Kidney tubule cell (primary cell): ENCODE data around the gene HSP90AB1.

ENCODE experiments used
- DNase-seq: peaks from one replicate; pipeline ENCODE4 v3.0.0-alpha.2; 2018; ENCODE audit warnings: low spot score

Gene HSP90AB1

GRCh38 chr6:44255871-44256774, 9.2 kb downstream of the HSP90AB1 start:
- DNase-seq, result peak; percentile 58

- no peak for DNase-seq
Measured at GRCh38 chr6:44256775-44257024, 9.8 kb downstream of the HSP90AB1 start.

- peak; percentile 83 for DNase-seq
Measured at GRCh38 chr6:44257025-44257752, 10.3 kb downstream of the HSP90AB1 start, which contains the start of gene SLC35B2. SLC35B2 (minus strand) TSS chr6:44257528; CDS start chr6:44257410, 118 bp downstream.

- DNase-seq, result no peak
Measured at GRCh38 chr6:44257753-44258324, 10.9 kb downstream of the HSP90AB1 start.

GRCh38 chr6:44258325-44258863, 11.5 kb downstream of the HSP90AB1 start:
- DNase-seq, result no peak

- DNase-seq, result no peak
Measured at GRCh38 chr6:44258921-44259320, 12.0 kb downstream of the HSP90AB1 start.

GRCh38 chr6:44260011-44260410, 13.1 kb downstream of the HSP90AB1 start:
- DNase-seq, result no peak

GRCh38 chr6:44260451-44261297, 13.8 kb downstream of the HSP90AB1 start:
- no peak for DNase-seq

GRCh38 chr6:44261581-44261980, 14.7 kb downstream of the HSP90AB1 start:
- no peak for DNase-seq

GRCh38 chr6:44262467-44263353, 15.8 kb downstream of the HSP90AB1 start:
- DNase-seq, result no peak

GRCh38 chr6:44263354-44264100, 16.6 kb downstream of the HSP90AB1 start:
- peak; percentile 82 for DNase-seq

- DNase-seq, result peak; percentile 42
Measured at GRCh38 chr6:44264154-44265006, 17.5 kb downstream of the HSP90AB1 start.

- peak; percentile 96 for DNase-seq
Measured at GRCh38 chr6:44265007-44265721, 18.3 kb downstream of the HSP90AB1 start, which contains the start of gene NFKBIE. NFKBIE (minus strand) TSS chr6:44265551; CDS start chr6:44265346, 205 bp downstream.

- DNase-seq, result no peak
Measured at GRCh38 chr6:44265722-44266233, 18.9 kb downstream of the HSP90AB1 start.

GRCh38 chr6:44266347-44266746, 19.4 kb downstream of the HSP90AB1 start:
- no peak for DNase-seq

- DNase-seq, result no peak
Measured at GRCh38 chr6:44267252-44267651, 20.4 kb downstream of the HSP90AB1 start.

- DNase-seq, result peak; percentile 63
Measured at GRCh38 chr6:44268095-44268628, 21.3 kb downstream of the HSP90AB1 start.
